NCI-H1694 (cell line): ENCODE data around the gene AHNAK2.
"Not testable (repeated sequence)": the region's sequence is repeated elsewhere in the genome, so short reads cannot be mapped to it uniquely, and the experiment has no call there.

Source experiments
- DNase-seq: peaks from one replicate; lab custom pipeline; 2025; lab: John Stamatoyannopoulos, UW

The AHNAK2 gene

DNA sequence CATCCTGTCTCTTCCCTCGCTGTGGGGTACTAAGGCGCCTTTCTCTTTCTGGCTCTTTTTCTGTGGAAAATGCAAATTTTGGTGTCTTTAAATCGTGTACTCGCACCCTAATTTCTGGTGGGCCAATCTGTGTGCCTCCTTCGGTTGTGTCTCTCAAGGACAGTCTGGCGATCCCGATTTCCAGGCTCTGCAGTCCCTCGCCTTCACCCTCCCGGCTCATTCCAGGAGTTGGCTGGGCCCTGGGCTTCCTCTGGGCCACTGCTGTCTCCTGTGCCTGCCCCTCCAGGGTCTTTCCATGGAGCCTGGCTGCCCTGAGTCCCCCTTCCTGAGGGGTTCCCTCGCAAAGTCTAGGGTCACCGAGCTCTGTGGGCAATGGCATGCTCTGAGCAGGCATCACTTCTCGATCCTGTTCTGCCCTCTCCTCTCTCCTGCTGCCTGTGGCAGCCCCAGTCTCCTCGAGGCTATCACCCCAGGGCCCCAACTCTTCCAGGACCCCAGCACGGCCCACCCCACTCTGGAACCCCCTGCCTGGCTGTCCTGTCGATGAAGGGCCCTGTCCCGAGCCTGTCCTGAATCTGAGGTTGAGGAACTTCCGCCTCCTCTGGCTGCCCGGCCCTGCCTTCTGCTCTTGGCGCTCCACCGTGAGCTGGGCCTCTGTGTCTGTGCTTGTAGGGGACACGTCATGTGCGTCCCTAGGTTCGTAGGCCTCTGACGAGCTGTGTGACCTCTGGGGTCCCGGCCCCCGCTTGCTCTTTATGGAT lies 24.1 kb downstream of the AHNAK2 start:
- DNase-seq: no peak

GRCh38 chr14:104953097-104953496 lies 25.1 kb downstream of the AHNAK2 start:
- DNase-seq: no peak

GRCh38 chr14:104951863-104952657 lies 26.1 kb downstream of the AHNAK2 start:
- DNase-seq: not testable (repeated sequence)

GRCh38 chr14:104950701-104951100 lies 27.5 kb downstream of the AHNAK2 start:
- not testable (repeated sequence) for DNase-seq

GRCh38 chr14:104950021-104950420 lies 28.2 kb downstream of the AHNAK2 start:
- no peak for DNase-seq

- DNase-seq: not testable (repeated sequence)
Observed at GRCh38 chr14:104949406-104949955, 28.7 kb downstream of the AHNAK2 start.

DNA sequence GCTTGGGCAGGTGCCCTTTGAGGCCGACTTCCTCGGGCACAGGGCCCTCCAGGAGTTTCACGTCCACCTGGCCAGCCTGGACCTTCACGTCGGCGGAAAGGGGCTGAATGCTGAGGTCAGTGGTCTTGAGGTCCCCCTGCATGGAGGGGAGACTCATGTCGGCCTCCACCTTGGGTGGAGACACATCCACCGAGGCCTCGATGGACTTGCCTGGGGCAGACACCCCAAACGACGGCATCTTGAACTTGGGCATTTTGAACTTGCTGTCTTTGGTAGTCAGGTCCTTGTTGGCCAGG lies 29.5 kb downstream of the AHNAK2 start:
- no peak for DNase-seq

- DNase-seq: not testable (repeated sequence)
Observed at GRCh38 chr14:104947881-104948735, 30.1 kb downstream of the AHNAK2 start.

- DNase-seq: not testable (repeated sequence)
Observed at GRCh38 chr14:104947201-104947600, 31.0 kb downstream of the AHNAK2 start.

DNA sequence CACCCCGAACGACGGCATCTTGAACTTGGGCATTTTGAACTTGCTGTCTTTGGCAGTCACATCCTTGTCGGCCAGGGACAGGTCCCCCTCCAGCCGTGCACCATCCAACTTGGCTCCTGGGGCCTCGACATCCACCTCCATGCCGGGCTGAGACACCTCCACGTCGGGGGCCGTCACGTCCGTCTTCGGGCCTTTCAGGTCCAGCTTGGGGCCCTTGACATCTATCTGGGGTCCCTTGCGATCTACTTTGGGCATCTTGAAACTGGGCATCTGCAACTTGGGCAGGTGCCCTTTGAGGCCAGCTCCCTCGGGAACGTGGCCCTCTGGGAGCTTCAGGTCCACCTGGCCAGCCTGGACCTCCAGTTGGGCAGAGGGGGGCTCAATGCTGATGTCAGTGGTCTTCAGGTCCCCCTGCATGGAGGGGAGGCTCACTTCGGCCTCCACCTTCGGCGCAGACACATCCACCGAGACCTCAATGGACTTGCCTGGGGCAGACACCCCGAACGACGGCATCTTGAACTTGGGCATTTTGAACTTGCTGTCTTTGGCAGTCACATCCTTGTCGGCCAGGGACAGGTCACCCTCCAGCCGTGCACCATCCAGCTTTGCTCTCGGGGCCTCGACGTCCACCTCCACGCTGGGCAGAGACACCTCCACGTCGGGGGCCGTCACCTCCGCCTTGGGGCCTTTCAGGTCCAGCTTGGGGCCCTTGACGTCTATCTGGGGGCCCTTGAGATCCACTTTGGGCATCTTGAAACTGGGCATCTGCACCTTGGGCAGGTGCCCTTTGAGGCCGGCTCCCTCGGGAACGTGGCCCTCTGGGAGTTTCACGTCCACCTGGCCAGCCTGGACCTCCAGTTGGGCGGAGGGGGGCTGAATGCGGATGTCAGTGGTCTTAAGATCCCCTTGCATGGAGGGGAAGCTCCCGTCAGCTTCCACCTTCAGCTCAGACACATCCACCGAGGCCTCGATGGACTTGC lies 31.9 kb downstream of the AHNAK2 start:
- DNase-seq: not testable (repeated sequence)

GRCh38 chr14:104945266-104945665 lies 32.9 kb downstream of the AHNAK2 start:
- not testable (repeated sequence) for DNase-seq

GRCh38 chr14:104944436-104945205 lies 33.6 kb downstream of the AHNAK2 start:
- DNase-seq: not testable (repeated sequence)

GRCh38 chr14:104944016-104944308 lies 34.2 kb downstream of the AHNAK2 start:
- DNase-seq: not testable (repeated sequence)

DNA sequence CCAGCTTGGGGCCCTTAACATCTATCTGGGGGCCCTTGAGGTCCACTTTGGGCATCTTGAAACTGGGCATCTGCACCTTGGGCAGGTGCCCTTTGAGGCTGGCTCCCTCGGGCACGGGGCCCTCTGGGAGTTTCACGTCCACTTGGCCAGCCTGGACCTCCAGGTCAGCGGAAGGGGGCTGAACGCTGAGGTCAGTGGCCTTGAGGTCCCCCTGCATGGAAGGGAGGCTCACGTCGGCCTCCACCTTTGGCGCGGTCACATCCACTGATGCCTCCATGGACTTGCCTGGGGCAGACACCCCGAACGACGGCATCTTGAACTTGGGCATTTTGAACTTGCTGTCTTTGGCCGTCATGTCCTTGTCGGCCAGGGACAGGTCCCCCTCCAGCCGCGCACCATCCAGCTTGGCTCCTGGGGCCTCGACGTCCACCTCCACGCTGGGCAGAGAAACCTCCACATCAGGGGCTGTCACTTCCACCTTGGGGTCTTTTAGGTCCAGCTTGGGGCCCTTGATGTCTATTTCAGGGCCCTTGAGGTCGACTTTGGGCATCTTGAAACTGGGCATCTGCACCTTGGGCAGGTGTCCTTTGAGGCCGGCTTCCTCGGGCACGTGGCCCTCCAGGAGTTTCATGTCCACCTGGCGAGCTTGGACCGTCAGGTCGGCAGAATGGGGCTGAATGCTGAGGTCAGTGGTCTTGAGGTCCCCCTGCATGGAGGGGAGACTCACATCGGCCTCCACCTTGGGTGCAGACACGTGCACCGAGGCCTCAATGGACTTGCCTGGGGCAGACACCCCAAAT lies 34.8 kb downstream of the AHNAK2 start:
- DNase-seq: not testable (repeated sequence)

DNA sequence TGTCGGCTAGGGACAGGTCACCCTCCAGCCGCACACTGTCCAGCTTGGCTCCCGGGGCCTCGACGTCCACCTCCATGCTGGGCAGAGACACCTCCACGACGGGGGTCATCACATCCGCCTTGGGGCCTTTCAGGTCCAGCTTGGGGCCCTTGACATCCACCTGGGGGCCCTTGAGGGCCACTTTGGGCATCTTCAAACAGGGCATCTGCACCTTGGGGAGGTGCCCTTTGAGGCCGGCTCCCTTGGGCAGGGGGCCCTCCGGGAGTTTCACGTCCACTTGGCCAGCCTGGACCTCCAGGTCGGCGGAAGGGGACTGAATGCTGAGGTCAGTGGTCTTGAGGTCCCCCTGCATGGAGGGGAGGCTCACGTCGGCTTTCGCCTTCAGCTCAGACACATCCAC lies 35.6 kb downstream of the AHNAK2 start:
- DNase-seq: no peak

DNA sequence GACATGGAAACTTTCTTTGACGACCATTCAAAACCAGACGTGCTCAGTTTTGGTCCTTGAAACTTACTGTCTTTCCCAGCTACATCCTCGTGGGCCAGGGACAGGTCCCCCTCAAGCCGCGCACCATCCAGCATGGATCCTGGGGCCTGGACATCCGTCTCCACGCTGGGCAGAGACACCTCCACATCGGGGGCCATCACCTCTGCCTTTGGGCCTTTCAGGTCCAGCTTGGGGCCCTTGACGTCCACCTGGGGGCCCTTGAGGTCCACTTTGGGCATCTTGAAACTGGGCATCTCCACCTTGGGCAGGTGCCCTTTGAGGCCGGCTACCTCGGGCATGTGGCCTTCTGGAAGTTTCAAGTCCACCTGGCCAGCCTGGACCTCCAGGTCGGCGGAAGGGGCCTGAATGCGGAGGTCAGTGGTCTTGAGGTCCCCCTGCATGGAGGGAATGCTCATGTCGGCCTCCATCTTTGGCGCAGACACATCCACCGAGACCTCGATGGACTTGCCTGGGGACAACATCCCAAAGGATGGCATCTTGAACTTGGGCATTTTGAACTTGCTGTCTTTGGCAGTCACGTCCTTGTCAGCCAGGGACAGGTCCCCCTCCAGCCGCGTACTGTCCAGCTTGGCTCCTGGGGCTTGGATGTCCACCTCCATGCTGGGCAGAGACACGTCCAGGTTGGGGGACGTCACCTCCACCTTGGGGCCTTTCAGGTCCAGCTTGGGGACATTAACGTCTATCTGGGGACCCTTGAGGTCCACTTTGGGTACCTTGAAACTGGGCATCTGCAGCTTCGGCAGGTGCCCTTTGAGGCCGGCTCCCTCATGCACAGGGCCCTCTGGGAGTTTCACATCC lies 36.4 kb downstream of the AHNAK2 start:
- no peak for DNase-seq

GRCh38 chr14:104940526-104941150 lies 37.5 kb downstream of the AHNAK2 start:
- DNase-seq: no peak
